ENCODE measurements around the gene BID. TPM values are rescaled to one million over a fixed set of nuclear protein-coding genes. Genes with fewer than 3 reads are reported as not detected.

Gene BID
- total RNA-seq, 1 donor from 2014 or later = 17.9 TPM

DNA sequence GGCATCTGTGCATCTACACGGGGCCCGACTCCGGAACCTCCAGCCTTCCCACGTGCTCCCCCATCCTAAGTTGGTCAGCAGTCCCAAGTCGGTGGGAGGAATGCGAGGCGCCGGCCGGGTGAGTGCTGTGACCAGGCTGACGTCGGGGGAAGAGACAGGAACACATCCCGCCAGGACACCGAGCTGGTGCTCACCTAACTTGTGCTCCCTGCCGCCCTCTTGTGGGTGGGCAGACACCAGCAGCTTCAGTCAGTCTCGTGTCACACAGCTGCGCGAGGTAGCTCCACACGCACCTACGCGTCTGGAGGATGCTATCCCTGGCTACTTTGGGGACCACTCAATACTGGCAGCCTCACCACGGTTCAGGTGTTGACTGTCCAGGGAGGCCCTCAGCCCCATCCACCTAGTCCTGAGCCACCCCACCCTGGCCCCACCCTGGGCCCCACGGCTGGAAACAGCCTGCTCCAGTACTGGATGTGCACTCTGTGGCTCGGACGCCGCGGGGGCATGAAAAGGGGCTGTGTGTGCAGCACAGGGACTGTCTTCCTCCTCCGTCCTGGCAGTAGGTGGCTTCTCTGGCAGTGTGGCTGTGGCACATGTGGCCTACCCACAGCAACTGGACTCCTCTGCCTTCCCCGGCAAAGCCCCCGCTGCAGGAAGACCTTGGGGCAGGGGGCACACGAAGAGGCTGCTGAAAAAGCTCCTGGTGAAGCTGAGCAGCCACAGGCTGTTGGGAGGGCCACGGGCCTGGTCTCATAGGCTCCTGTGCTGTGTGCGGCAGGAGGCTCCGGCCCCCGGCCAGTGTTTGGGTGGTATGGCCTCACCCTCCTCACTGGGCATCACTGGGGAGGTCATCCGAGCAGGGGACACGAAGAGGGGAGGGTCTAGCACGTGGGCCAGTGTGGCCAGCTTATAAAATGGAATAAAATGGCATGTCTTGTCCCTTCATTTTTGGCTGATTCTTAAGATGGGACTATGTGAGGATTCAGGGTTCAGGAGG lies 11.2 kb upstream of the BID start:
- DNase-seq (ENCODE audit: low spot score) = peak; percentile 52

DNA sequence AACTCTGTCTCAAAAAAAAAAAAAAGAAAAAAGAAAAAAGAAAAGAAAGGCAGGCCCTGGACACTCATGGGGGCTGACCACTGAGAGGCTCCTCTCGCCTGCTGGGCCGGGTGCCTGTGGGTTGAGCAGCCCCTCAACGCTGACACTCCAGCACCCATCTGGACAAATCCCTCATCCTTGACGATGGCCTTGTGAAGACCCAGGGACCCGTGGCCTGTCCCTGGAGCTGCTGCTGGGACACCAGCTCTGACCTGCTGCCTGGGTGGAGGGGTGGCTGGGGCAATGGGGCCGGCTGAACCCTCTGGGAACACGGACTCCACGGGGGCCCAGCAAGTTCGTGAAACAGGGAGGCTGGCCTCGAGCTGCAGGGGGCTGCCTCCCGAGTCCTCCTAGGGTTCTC lies 10.5 kb upstream of the BID start:
- H3K4me1 Mint-ChIP-seq (ENCODE audit: low read depth) = peaks cover 28% of the 10 kb centered on the region
- no peaks in the 10 kb centered on the region for H3K36me3 Mint-ChIP-seq (ENCODE audit: low read depth)
- H3K9me3 Mint-ChIP-seq = no peaks in the 10 kb centered on the region
- no peak overlapping the region for H3K4me3 Mint-ChIP-seq
- peaks cover 4% of the 10 kb centered on the region for H3K27me3 Mint-ChIP-seq (ENCODE audit: insufficient read depth)
- no peak for DNase-seq (ENCODE audit: low spot score)
- intact Hi-C loops (cut with micrococcal nuclease) = loop anchor here (1.0 kb wide), 2 partner anchors 30 to 42 kb away; no protein-coding TSS in a partner anchor
- no peak overlapping the region for H3K27ac Mint-ChIP-seq

More for the DNA sequence above, 11.2 kb upstream of the BID start:
- H3K36me3 Mint-ChIP-seq (ENCODE audit: low read depth) = no peaks in the 10 kb centered on the region
- no peaks in the 10 kb centered on the region for H3K9me3 Mint-ChIP-seq
- H3K27me3 Mint-ChIP-seq (ENCODE audit: insufficient read depth) = peaks cover 2% of the 10 kb centered on the region
- no peak overlapping the region for H3K4me3 Mint-ChIP-seq
- peaks cover 21% of the 10 kb centered on the region for H3K4me1 Mint-ChIP-seq (ENCODE audit: low read depth)
- intact Hi-C loops (cut with micrococcal nuclease) = loop anchor here (1.0 kb wide), 2 partner anchors 31 to 43 kb away; no protein-coding TSS in a partner anchor
- no peak overlapping the region for H3K27ac Mint-ChIP-seq

GRCh38 chr22:17783773-17784480 lies 9.7 kb upstream of the BID start:
- DNase-seq (ENCODE audit: low spot score) = no peak
- no peaks in the 10 kb centered on the region for H3K9me3 Mint-ChIP-seq
- peaks cover 2% of the 10 kb centered on the region for H3K36me3 Mint-ChIP-seq (ENCODE audit: low read depth)
- intact Hi-C loops (cut with micrococcal nuclease) = no loop called here
- H3K27ac Mint-ChIP-seq = no peak overlapping the region
- H3K27me3 Mint-ChIP-seq (ENCODE audit: insufficient read depth) = peaks cover 4% of the 10 kb centered on the region
- H3K4me3 Mint-ChIP-seq = no peak overlapping the region
- peaks cover 35% of the 10 kb centered on the region for H3K4me1 Mint-ChIP-seq (ENCODE audit: low read depth)

DNA sequence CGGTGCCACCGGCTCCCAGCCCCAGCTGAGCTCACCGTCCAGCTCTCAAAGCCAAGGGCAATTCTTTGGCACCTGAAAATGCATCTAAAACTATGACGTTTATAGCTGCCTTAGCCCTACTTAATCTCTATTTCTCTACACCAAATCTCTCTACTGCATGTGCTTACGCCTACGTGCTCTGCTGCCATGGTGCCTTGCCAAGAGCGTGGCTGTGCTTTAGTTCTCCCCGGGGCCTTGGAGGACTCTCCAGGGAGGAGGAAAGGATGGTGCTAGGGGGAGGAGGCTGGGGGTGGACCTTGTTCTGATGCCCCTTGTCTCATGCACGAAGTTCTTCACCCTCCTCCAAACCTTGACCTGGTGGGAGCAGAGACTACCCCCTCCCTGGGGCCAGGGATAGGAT lies 9.0 kb upstream of the BID start:
- H3K4me1 Mint-ChIP-seq (ENCODE audit: low read depth) = peaks cover 40% of the 10 kb centered on the region
- no peaks in the 10 kb centered on the region for H3K9me3 Mint-ChIP-seq
- DNase-seq (ENCODE audit: low spot score) = no peak
- no peak overlapping the region for H3K4me3 Mint-ChIP-seq
- peaks cover 4% of the 10 kb centered on the region for H3K27me3 Mint-ChIP-seq (ENCODE audit: insufficient read depth)
- peaks cover 2% of the 10 kb centered on the region for H3K36me3 Mint-ChIP-seq (ENCODE audit: low read depth)
- intact Hi-C loops (cut with micrococcal nuclease) = no loop called here
- no peak overlapping the region for H3K27ac Mint-ChIP-seq

DNA sequence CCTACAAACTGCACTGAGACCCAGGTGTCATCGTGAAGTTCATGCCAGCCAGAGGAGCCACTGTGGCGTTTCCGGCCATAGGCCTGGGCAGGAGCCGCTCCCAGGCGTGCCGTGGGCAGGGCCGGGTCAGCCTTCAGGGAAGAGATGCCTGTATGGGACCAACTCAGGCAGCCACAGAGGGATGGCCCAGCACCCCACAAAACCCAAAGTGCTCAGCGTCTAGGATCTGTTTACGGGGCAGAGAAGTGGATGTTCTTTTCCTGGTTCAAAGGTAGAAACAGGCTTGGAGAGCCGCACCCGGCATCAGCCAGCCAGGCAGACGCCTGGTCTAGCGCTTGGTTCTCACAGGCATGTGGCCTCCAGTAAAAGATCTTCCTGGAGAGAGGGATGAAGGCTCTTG lies 8.4 kb upstream of the BID start:
- Mint-ChIP-seq H3K4me1 (ENCODE audit: low read depth) (peaks cover 46% of the 10 kb centered on the region), H3K4me3 (no peak overlapping the region), H3K9me3 (no peaks in the 10 kb centered on the region), H3K27ac (no peak overlapping the region), H3K27me3 (ENCODE audit: insufficient read depth) (peaks cover 4% of the 10 kb centered on the region), H3K36me3 (ENCODE audit: low read depth) (peaks cover 2% of the 10 kb centered on the region)
- DNase-seq (ENCODE audit: low spot score) = no peak
- intact Hi-C loops (cut with micrococcal nuclease) = no loop called here

GRCh38 chr22:17782158-17782557 lies 7.9 kb upstream of the BID start:
- Mint-ChIP-seq H3K36me3 (ENCODE audit: low read depth) (peaks cover 2% of the 10 kb centered on the region), H3K9me3 (no peaks in the 10 kb centered on the region), H3K27me3 (ENCODE audit: insufficient read depth) (peaks cover 4% of the 10 kb centered on the region), H3K4me3 (no peak overlapping the region), H3K27ac (no peak overlapping the region), H3K4me1 (ENCODE audit: low read depth) (peaks cover 51% of the 10 kb centered on the region)
- intact Hi-C loops (cut with micrococcal nuclease) = no loop called here
- no peak for DNase-seq (ENCODE audit: low spot score)

- Mint-ChIP-seq H3K27ac (peak overlapping the region; percentile 55), H3K9me3 (no peaks in the 10 kb centered on the region), H3K36me3 (ENCODE audit: low read depth) (peaks cover 2% of the 10 kb centered on the region), H3K4me1 (ENCODE audit: low read depth) (peaks cover 55% of the 10 kb centered on the region), H3K27me3 (ENCODE audit: insufficient read depth) (peaks cover 4% of the 10 kb centered on the region), H3K4me3 (peak overlapping the region; percentile 0)
- intact Hi-C loops (cut with micrococcal nuclease) = loop anchor here (2.0 kb wide), 1 partner anchor 47 kb away; no protein-coding TSS in a partner anchor
- DNase-seq (ENCODE audit: low spot score) = peak; percentile 34
Observed at GRCh38 chr22:17781319-17782031, 7.2 kb upstream of the BID start.

DNA sequence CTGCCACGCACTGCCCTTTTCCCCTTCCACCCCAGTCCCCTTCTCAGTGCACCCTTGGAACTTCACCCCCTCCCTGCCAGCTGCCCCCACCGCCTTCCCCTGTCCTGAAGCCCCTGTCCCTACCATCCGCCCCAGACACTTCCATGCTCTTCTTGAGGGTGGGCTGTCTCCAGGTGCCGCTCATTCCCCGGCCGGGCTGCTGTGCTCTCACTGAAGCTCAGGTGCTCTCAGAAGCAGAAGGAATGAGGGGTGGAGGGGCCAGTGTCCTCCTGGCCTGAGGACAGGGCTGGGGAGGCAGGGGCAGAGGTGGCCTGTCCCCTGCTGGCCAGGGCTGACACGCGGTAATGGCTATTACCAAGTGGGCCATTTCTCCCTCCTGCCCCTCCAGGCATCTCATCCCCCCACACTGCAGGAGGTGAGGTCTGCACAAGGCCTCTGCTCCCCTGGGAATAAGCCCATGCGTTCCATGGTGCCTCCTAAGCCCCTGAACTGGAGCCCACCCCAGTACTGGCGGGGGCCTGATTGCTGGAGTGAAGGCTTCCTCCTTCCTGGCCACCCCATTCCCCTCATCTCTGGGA lies 6.6 kb upstream of the BID start:
- peaks cover 61% of the 10 kb centered on the region for H3K4me1 Mint-ChIP-seq (ENCODE audit: low read depth)

DNA sequence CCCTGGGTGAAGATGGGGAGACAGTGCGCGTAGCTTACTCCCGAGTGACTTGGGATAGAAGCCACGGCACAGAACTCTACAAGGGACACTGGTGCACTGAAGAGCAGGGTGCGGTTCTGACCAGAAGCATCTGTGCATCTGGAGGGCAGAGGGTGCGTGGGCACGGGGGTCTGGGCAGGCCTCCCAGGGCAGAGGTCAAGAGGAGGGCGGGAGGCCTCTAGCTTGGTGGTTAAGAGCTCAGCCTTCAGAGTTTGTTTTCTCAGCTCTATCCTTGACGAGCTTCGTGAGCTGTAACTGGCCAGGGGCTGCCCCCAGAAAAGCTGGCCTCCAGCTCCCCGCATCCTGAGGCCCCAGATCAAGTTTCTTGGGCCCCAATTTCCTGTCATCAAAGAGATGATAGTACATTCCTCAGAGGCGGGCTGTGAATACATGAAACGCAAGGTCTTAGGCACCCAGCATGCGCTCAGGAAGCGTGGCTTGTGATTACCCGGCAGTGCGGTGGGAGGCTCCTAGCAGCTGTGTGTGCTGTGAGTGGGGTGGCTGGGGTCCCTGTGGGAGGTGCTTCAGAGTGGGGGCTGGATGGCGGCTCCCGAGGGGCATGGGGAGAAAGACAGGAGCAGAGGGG lies 6.0 kb upstream of the BID start:
- H3K4me1 Mint-ChIP-seq (ENCODE audit: low read depth) = peaks cover 67% of the 10 kb centered on the region
- no peaks in the 10 kb centered on the region for H3K9me3 Mint-ChIP-seq
- no peak for DNase-seq (ENCODE audit: low spot score)
- intact Hi-C loops (cut with micrococcal nuclease) = loop anchor here (2.0 kb wide), 1 partner anchor 45 kb away; no protein-coding TSS in a partner anchor
- H3K4me3 Mint-ChIP-seq = peak overlapping the region; percentile 45
- H3K27me3 Mint-ChIP-seq (ENCODE audit: insufficient read depth) = peaks cover 4% of the 10 kb centered on the region
- H3K27ac Mint-ChIP-seq = no peak overlapping the region
- H3K36me3 Mint-ChIP-seq (ENCODE audit: low read depth) = peaks cover 2% of the 10 kb centered on the region

More for the DNA sequence above, 6.6 kb upstream of the BID start:
- Mint-ChIP-seq H3K27me3 (ENCODE audit: insufficient read depth) (peaks cover 4% of the 10 kb centered on the region), H3K9me3 (no peaks in the 10 kb centered on the region), H3K4me3 (no peak overlapping the region), H3K27ac (peak overlapping the region; percentile 29), H3K36me3 (ENCODE audit: low read depth) (peaks cover 2% of the 10 kb centered on the region)
- intact Hi-C loops (cut with micrococcal nuclease) = loop anchor here (2.0 kb wide), 1 partner anchor 46 kb away; no protein-coding TSS in a partner anchor
- DNase-seq (ENCODE audit: low spot score) = no peak

GRCh38 chr22:17779286-17780115 lies 5.2 kb upstream of the BID start:
- intact Hi-C loops (cut with micrococcal nuclease) = loop anchor here (2.0 to 10.0 kb wide), 3 partner anchors 45 to 562 kb away; partner anchors contain the start of gene ADA2
- Mint-ChIP-seq H3K36me3 (ENCODE audit: low read depth) (peaks cover 2% of the 10 kb centered on the region), H3K27ac (peak overlapping the region; percentile 82), H3K4me3 (peak overlapping the region; percentile 43), H3K9me3 (no peaks in the 10 kb centered on the region), H3K4me1 (ENCODE audit: low read depth) (peaks cover 72% of the 10 kb centered on the region), H3K27me3 (ENCODE audit: insufficient read depth) (peaks cover 4% of the 10 kb centered on the region)
- DNase-seq (ENCODE audit: low spot score) = no peak

DNA sequence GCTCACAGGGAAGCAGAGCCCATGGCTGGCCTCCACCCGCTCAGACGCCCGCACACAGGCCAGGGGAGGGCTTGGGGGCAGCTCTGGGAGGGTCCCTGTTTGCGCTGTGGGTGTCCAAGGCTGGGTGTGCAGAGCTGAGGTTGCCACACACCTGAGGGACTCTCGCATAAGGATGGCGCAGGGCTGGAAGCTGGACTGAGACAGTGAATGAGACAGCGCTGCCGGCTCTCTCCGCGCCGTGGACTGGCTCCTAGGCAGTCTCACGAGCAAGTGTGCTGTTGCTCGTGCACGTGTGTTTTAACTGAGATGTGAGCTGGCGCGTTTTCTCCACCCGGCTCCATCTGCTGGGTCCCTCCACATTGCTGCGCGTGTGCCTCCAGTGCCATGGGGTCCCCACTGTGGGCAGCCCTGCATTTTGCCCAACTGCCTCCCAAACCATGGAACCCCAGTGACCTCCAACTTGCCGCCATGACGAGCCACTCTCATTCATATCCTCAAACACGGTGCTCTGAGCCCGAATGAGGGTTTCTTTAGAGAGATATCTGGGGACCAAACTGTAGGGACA lies 4.2 kb upstream of the BID start:
- Mint-ChIP-seq H3K27ac (peak overlapping the region; percentile 49), H3K27me3 (ENCODE audit: insufficient read depth) (peaks cover 5% of the 10 kb centered on the region), H3K4me3 (peak overlapping the region; percentile 43), H3K36me3 (ENCODE audit: low read depth) (peaks cover 2% of the 10 kb centered on the region), H3K4me1 (ENCODE audit: low read depth) (peaks cover 73% of the 10 kb centered on the region), H3K9me3 (no peaks in the 10 kb centered on the region)
- intact Hi-C loops (cut with micrococcal nuclease) = loop anchor here (5.0 to 10.0 kb wide), 2 partner anchors 474 to 561 kb away; partner anchors contain the start of gene ADA2
- no peak for DNase-seq (ENCODE audit: low spot score)

All from activated T-helper 1 cell treated with anti-CD3 and anti-CD28 coated beads, Interleukin-12 subunit alpha, Interleukin-12 subunit beta, Interleukin-2, Interleukin-4 antibody, amounts not matched to agents 30 ng/mL and 10 ng/mL and 1 ng/mL, durations not matched to agents 14 hours and 24 hours and 36 hours (primary cell).